Central memory CD8-positive, alpha-beta T cell (primary cell): ENCODE results near the gene PI4K2A.
A peak's percentile ranks its signal among the peaks of the same experiment; 100 is the strongest.

Experiments
- ATAC-seq: fragments of 150-1000 bp; cut with Tn5 transposase; replicated peaks from 2 replicates; pipeline ENCODE4 v1.10.0; 2022; ENCODE audit warnings: mild to moderate bottlenecking, moderate FRiP score, moderate number of reproducible peaks; ENCODE audit not compliant: poor library complexity, severe bottlenecking; ENCODE audit errors: extremely low read depth
- DNase-seq, 2 donors: peaks; one replicate each; pipeline ENCODE4 v3.0.0; 2021; ENCODE audit warnings: low spot score in 2 of 2
- H3K27ac Mint-ChIP-seq: one replicate; pipeline ENCODE4 v1.8.0; 2022; ENCODE audit warnings: low read depth, mild to moderate bottlenecking, moderate library complexity, mixed read lengths
- H3K27me3 Mint-ChIP-seq: one replicate; pipeline ENCODE4 v1.8.0; 2022; ENCODE audit warnings: mixed read lengths
- H3K36me3 Mint-ChIP-seq: one replicate; pipeline ENCODE4 v1.8.0; 2022; ENCODE audit warnings: mild to moderate bottlenecking, moderate library complexity, mixed read lengths; ENCODE audit not compliant: insufficient read depth
- H3K4me1 Mint-ChIP-seq: one replicate; pipeline ENCODE4 v1.8.0; 2022; ENCODE audit warnings: mixed read lengths
- H3K4me3 Mint-ChIP-seq: one replicate; pipeline ENCODE4 v1.8.0; 2022; ENCODE audit warnings: mild to moderate bottlenecking, moderate library complexity, mixed read lengths
- H3K9me3 Mint-ChIP-seq: one replicate; pipeline ENCODE4 v1.8.0; 2022; ENCODE audit warnings: mixed read lengths

The PI4K2A gene

GRCh38 chr10:97707134-97707861 lies 66.8 kb downstream of the PI4K2A start:
- Mint-ChIP-seq H3K9me3 (no peaks in the 10 kb centered on the region), H3K4me3 (no peak overlapping the region), H3K27ac (no peak overlapping the region), H3K27me3 (peaks cover 51% of the 10 kb centered on the region), H3K36me3 (no peaks in the 10 kb centered on the region), H3K4me1 (no peaks in the 10 kb centered on the region)
- DNase-seq: no peak
- ATAC-seq: no peak

GRCh38 chr10:97708167-97708566 lies 67.7 kb downstream of the PI4K2A start:
- DNase-seq (no peak), ATAC-seq (no peak)
- Mint-ChIP-seq H3K27me3 (peaks cover 60% of the 10 kb centered on the region), H3K27ac (no peak overlapping the region), H3K4me1 (peaks cover 6% of the 10 kb centered on the region), H3K36me3 (peaks cover 2% of the 10 kb centered on the region), H3K9me3 (no peaks in the 10 kb centered on the region), H3K4me3 (no peak overlapping the region)

- peaks cover 2% of the 10 kb centered on the region for H3K36me3 Mint-ChIP-seq
- peaks cover 12% of the 10 kb centered on the region for H3K4me1 Mint-ChIP-seq
- no peaks in the 10 kb centered on the region for H3K9me3 Mint-ChIP-seq
- DNase-seq: no peak
- H3K27ac Mint-ChIP-seq: no peak overlapping the region
- peaks cover 60% of the 10 kb centered on the region for H3K27me3 Mint-ChIP-seq
- H3K4me3 Mint-ChIP-seq: no peak overlapping the region
- no peak for ATAC-seq
Observed at GRCh38 chr10:97708976-97709946, 68.8 kb downstream of the PI4K2A start.

DNA sequence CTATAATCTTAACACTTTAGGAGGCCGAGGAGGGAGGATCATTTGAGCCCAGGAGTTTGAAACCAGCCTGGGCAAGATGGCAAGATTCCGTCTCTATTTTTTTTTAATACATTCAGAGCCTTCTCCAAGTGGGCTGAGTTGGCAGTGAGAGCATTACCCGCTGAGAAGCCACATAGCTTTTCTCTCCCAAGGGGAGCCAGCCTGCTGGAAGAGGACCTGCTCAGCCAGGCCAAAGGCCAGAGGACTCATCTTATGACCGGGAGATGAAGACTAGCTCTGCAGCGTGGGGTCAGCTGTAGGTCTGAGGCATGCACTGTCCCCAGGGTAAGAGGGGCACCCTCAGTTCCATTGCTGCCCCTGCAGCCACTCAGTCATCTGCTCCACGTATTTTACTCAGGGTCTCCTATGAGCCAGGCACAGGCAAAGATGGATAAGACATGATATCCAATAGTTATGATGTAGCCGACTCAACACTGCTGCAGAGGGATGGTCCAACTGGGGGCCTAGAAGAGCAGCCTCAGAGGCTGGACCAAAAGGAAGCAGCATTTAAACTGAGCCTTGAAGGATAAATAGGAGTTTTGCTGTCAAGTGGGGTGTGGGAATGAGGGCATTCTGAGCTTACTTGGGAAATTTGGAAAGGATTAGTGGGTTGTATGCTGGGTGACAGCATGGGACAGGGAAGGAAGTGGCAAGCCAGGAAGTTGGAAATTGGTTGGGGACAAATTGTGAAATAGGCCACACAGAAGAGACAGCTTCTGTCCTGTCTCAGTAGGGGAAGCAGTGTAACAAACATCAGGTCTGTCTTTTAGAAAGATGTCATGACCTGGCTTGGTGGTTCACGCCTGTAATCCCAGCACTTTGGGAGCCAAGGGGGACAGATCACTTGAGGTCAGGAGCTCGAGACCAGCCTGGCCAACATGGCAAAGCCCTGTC lies 71.4 kb downstream of the PI4K2A start:
- peak overlapping the region; percentile 87 for H3K4me3 Mint-ChIP-seq

GRCh38 chr10:97713339-97713825 lies 72.9 kb downstream of the PI4K2A start, which contains the start of gene MARVELD1:
Gene MARVELD1 (plus strand): TSS chr10:97713730. CDS start chr10:97713877, 147 bp downstream.
- Mint-ChIP-seq H3K36me3 (peaks cover 2% of the 10 kb centered on the region), H3K4me1 (peaks cover 15% of the 10 kb centered on the region), H3K27me3 (peaks cover 39% of the 10 kb centered on the region), H3K27ac (peak within 1 kb of the TSS; percentile 75), H3K4me3 (peak within 1 kb of the TSS; percentile 87), H3K9me3 (no peaks in the 10 kb centered on the region)
- DNase-seq: no peak
- ATAC-seq: no peak

More for the DNA sequence above, 71.4 kb downstream of the PI4K2A start:
- H3K27me3 Mint-ChIP-seq: peaks cover 44% of the 10 kb centered on the region
- H3K27ac Mint-ChIP-seq: no peak overlapping the region
- peaks cover 2% of the 10 kb centered on the region for H3K36me3 Mint-ChIP-seq
- H3K9me3 Mint-ChIP-seq: no peaks in the 10 kb centered on the region
- ATAC-seq: no peak
- DNase-seq: no peak
- peaks cover 15% of the 10 kb centered on the region for H3K4me1 Mint-ChIP-seq

DNA sequence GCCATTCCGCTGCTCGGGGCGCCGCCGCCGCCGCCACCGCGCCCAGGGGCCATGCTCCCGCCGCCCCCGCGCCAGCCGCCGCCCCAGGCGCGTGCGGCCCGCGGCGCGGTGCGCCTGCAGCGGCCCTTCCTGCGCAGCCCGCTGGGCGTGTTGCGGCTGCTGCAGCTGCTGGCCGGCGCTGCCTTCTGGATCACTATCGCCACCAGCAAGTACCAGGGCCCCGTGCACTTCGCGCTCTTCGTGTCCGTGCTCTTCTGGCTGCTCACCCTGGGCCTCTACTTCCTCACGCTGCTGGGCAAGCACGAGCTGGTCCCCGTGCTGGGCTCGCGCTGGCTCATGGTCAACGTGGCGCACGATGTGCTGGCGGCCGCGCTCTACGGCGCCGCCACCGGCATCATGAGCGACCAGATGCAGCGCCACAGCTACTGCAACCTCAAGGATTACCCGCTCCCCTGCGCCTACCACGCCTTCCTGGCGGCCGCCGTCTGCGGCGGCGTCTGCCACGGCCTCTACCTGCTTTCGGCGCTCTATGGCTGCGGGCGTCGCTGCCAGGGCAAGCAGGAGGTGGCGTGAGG lies 73.4 kb downstream of the PI4K2A start:
- peaks cover 2% of the 10 kb centered on the region for H3K36me3 Mint-ChIP-seq
- H3K4me1 Mint-ChIP-seq: peaks cover 15% of the 10 kb centered on the region
- DNase-seq: peak; percentile 25 to 38
- peaks cover 34% of the 10 kb centered on the region for H3K27me3 Mint-ChIP-seq
- peak overlapping the region; percentile 75 for H3K27ac Mint-ChIP-seq
- H3K9me3 Mint-ChIP-seq: no peaks in the 10 kb centered on the region
- peak overlapping the region; percentile 87 for H3K4me3 Mint-ChIP-seq
- ATAC-seq: peak; percentile 85

DNA sequence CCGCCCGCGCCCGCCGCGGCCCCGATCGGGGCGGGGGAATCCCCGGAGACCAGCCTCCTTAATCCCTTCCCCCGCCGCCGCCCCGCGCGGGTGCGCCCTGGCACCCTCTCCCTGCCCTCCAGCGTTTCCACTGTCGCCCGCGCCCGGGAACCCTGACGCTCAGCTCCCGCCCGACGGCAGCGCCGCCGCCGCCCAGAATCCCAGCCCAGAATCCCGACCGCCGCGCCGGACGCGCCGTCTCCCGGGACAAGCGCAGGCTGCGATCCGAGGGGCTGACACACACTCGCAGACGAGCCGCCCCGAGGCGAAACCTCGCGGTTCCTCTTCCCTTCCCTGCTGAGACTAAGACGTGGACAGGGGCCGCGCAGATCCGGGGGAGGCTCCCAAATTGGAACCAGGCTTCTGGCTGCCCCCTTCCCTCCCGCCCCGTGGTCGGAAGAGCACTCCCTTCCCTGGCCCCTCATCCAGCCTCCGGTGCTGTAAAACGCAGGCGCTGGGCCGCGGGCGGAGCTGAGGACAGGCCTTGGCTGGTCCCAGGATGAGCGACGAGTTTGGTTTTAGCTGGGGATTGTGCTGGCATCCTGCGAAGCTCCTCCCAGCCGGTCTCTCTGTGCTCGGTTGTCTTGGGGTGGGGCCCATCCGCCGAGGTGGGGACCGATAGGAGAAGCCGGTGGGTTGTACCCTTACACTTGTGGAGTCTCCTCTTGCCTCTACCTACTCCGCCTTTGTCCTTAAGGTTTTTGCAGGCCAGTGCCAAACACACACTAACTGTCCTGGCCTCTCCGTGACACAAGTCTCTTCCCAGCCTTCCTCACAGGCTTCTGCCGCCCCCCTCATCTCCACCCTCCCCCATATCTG lies 74.2 kb downstream of the PI4K2A start:
- H3K27ac Mint-ChIP-seq: peak overlapping the region; percentile 75
- ATAC-seq (peak; percentile 33), DNase-seq (no peak)
- peaks cover 15% of the 10 kb centered on the region for H3K4me1 Mint-ChIP-seq
- no peaks in the 10 kb centered on the region for H3K9me3 Mint-ChIP-seq
- peak overlapping the region; percentile 87 for H3K4me3 Mint-ChIP-seq
- peaks cover 27% of the 10 kb centered on the region for H3K27me3 Mint-ChIP-seq
- H3K36me3 Mint-ChIP-seq: peaks cover 2% of the 10 kb centered on the region

GRCh38 chr10:97715259-97715874 lies 74.9 kb downstream of the PI4K2A start:
- peaks cover 15% of the 10 kb centered on the region for H3K4me1 Mint-ChIP-seq
- no peaks in the 10 kb centered on the region for H3K9me3 Mint-ChIP-seq
- peaks cover 19% of the 10 kb centered on the region for H3K27me3 Mint-ChIP-seq
- peaks cover 2% of the 10 kb centered on the region for H3K36me3 Mint-ChIP-seq
- peak overlapping the region; percentile 87 for H3K4me3 Mint-ChIP-seq
- no peak overlapping the region for H3K27ac Mint-ChIP-seq
- DNase-seq (no peak), ATAC-seq (no peak)

GRCh38 chr10:97717627-97718026 lies 77.2 kb downstream of the PI4K2A start:
- no peak overlapping the region for H3K27ac Mint-ChIP-seq
- no peak for ATAC-seq
- peaks cover 15% of the 10 kb centered on the region for H3K4me1 Mint-ChIP-seq
- no peaks in the 10 kb centered on the region for H3K9me3 Mint-ChIP-seq
- peaks cover 6% of the 10 kb centered on the region for H3K27me3 Mint-ChIP-seq
- peaks cover 2% of the 10 kb centered on the region for H3K36me3 Mint-ChIP-seq
- no peak for DNase-seq
- no peak overlapping the region for H3K4me3 Mint-ChIP-seq

- Mint-ChIP-seq H3K4me3 (no peak overlapping the region), H3K27me3 (peaks cover under 1% of the 10 kb centered on the region), H3K9me3 (no peaks in the 10 kb centered on the region), H3K4me1 (peaks cover 10% of the 10 kb centered on the region), H3K27ac (no peak overlapping the region), H3K36me3 (peaks cover under 1% of the 10 kb centered on the region)
- DNase-seq (no peak), ATAC-seq (no peak)
Observed at GRCh38 chr10:97718178-97718577, 77.7 kb downstream of the PI4K2A start.
